ENCODE results near the gene ARFIP1. TPM values are rescaled to one million over a fixed set of nuclear protein-coding genes. Genes with fewer than 3 reads are reported as not detected.

The ARFIP1 gene
- total and polyA plus RNA-seq, 9 of the 15 experiments (the other 6 are each of a cell fraction or from before 2014, with no cell fraction given): 14.1 to 25.1 (median 20.9) TPM

DNA sequence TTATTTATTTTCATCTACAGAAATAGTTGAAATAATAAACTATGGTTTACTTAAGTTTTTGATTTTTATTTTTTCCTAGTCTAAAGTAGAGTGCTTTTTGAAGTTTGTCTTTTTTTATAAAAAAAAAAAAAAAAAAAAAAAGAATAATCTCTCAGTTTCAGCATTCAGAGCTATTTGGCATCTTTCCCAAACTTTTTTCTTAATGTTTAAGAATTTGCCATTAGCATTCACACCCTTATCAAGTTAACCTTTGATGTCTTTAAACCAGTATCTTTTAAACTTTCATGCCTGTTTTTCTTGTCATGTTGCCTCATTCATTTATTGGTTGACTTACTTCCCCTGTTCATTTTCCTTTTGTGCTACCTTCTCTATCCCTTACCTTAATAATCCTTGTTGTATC is 95.5 kb downstream of the ARFIP1 start:
- Histone ChIP-seq H3K4me1 (replicated peaks in 1 of 2; ENCODE audit: control insufficient read depth in 2 of 2, insufficient read depth in 2 of 2, low read length in 2 of 2) (no peaks in the 10 kb centered on the region), H3K79me2 (ENCODE audit: control insufficient read depth, insufficient read depth, low read length) (no peaks in the 10 kb centered on the region), H4K20me1 (replicated peaks; ENCODE audit: control insufficient read depth, insufficient read depth, low read length) (no peaks in the 10 kb centered on the region), H3K9me1 (ENCODE audit: control insufficient read depth, insufficient read depth, low read length) (no peaks in the 10 kb centered on the region), H3K36me3 (ENCODE audit: control insufficient read depth, insufficient read depth, low read length) (0 out of 3 replicates have a peak, but pooled peaks cover 2% of the 10 kb centered on the region), H3K4me2 (ENCODE audit: insufficient read depth, low read length) (no peak overlapping the region), H3K9me3 (replicated peaks; ENCODE audit: control insufficient read depth, insufficient read depth, low read depth, low read length) (0 out of 2 replicates have a peak, but pooled peaks cover 2% of the 10 kb centered on the region), H3K9ac (ENCODE audit: insufficient read depth in 1 of 2, low read depth in 2 of 2, low read length in 2 of 2) (no peak overlapping the region), H3K27ac (ENCODE audit: extremely low read depth, low read depth, low read length) (no peak overlapping the region), H2AFZ (ENCODE audit: low read depth, low read length) (no peak overlapping the region), H3K4me3 (no peak overlapping the region), H3K27me3 (ENCODE audit: control insufficient read depth in 2 of 2, insufficient read depth in 2 of 2, low read length in 2 of 2) (no peaks in the 10 kb centered on the region)
- no peak for DNase-seq (ENCODE audit: extremely low read depth in 1 of 4, low spot score in 3 of 4)
- no peak for FAIRE-seq
- in situ Hi-C loops (cut with MboI): no loop called here
- no peak for ATAC-seq
- no TSS peak for BruUV-seq (replicated peaks)
- TF ChIP-seq SLC30A9 (CRISPR knock-in tag; IDR thresholded peaks at IDR 0.05) (no peak), KDM5B (IDR thresholded peaks at IDR 0.05; ENCODE audit: insufficient replicate concordance, low read depth, low read length) (no peak), ESRRB (CRISPR knock-in tag; IDR thresholded peaks at IDR 0.05; ENCODE audit: borderline replicate concordance) (no peak), PCBP1 (IDR thresholded peaks at IDR 0.05; ENCODE audit: low read depth, low read length, poor library complexity, severe bottlenecking) (no peak), ZNF830 (CRISPR knock-in tag; IDR thresholded peaks at IDR 0.05) (no peak), E2F3 (CRISPR knock-in tag; IDR thresholded peaks at IDR 0.05) (no peak), FIP1L1 (IDR thresholded peaks at IDR 0.05; ENCODE audit: low read depth, low read length, poor library complexity, severe bottlenecking) (no peak), U2AF2 (optimal IDR thresholded peaks at IDR 0.05; ENCODE audit: low read depth, low read length) (no peak)
- TF ChIP-seq, protein P1, sequence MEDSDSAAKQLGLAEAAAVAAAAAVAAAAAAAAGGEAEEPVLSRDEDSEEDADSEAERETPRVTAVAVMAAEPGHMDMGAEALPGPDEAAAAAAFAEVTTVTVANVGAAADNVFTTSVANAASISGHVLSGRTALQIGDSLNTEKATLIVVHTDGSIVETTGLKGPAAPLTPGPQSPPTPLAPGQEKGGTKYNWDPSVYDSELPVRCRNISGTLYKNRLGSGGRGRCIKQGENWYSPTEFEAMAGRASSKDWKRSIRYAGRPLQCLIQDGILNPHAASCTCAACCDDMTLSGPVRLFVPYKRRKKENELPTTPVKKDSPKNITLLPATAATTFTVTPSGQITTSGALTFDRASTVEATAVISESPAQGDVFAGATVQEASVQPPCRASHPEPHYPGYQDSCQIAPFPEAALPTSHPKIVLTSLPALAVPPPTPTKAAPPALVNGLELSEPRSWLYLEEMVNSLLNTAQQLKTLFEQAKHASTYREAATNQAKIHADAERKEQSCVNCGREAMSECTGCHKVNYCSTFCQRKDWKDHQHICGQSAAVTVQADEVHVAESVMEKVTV (CRISPR knock-in tag; IDR thresholded peaks at IDR 0.05): no peak
- TF ChIP-seq, protein P2, sequence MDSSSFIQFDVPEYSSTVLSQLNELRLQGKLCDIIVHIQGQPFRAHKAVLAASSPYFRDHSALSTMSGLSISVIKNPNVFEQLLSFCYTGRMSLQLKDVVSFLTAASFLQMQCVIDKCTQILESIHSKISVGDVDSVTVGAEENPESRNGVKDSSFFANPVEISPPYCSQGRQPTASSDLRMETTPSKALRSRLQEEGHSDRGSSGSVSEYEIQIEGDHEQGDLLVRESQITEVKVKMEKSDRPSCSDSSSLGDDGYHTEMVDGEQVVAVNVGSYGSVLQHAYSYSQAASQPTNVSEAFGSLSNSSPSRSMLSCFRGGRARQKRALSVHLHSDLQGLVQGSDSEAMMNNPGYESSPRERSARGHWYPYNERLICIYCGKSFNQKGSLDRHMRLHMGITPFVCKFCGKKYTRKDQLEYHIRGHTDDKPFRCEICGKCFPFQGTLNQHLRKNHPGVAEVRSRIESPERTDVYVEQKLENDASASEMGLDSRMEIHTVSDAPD (CRISPR knock-in tag; IDR thresholded peaks at IDR 0.05): no peak
- ChIA-PET CTCF (ENCODE audit: low intra/inter-chr PET ratio) (no interaction called here), POLR2A (no interaction called here)
- intact Hi-C loops (cut with micrococcal nuclease): no loop called here
